HG02970 (cell line): ENCODE results near the gene NCK1.

ENCODE experiments used
- ATAC-seq: cut with Tn5 transposase; IDR thresholded peaks from one replicate; pipeline ENCODE4 v1.9.1; 2021; ENCODE audit warnings: mild to moderate bottlenecking, moderate library complexity, moderate number of reproducible peaks; ENCODE audit not compliant: unreplicated experiment, low FRiP score

NCK1 gene

GRCh38 chr3:136904746-136905145, 42.7 kb downstream of the NCK1 start:
- no peak for ATAC-seq

- ATAC-seq = no peak
Measured at GRCh38 chr3:136905549-136905948, 43.5 kb downstream of the NCK1 start.

GRCh38 chr3:136906725-136907124, 44.7 kb downstream of the NCK1 start:
- ATAC-seq = no peak

GRCh38 chr3:136908297-136908696, 46.3 kb downstream of the NCK1 start:
- no peak for ATAC-seq

GRCh38 chr3:136909187-136909586, 47.2 kb downstream of the NCK1 start:
- ATAC-seq = no peak

GRCh38 chr3:136910697-136911096, 48.7 kb downstream of the NCK1 start:
- no peak for ATAC-seq

- ATAC-seq = no peak
Measured at GRCh38 chr3:136913168-136913567, 51.2 kb downstream of the NCK1 start.

- no peak for ATAC-seq
Measured at GRCh38 chr3:136914739-136915138, 52.7 kb downstream of the NCK1 start.

- ATAC-seq = no peak
Measured at GRCh38 chr3:136916223-136916622, 54.2 kb downstream of the NCK1 start.

- ATAC-seq = no peak
Measured at GRCh38 chr3:136919799-136920580, 58.0 kb downstream of the NCK1 start.

GRCh38 chr3:136920904-136921611, 59.0 kb downstream of the NCK1 start:
- ATAC-seq = no peak

GRCh38 chr3:136925425-136926190, 63.6 kb downstream of the NCK1 start:
- no peak for ATAC-seq

- no peak for ATAC-seq
Measured at GRCh38 chr3:136928240-136928639, 66.2 kb downstream of the NCK1 start.

- no peak for ATAC-seq
Measured at GRCh38 chr3:136929977-136930670, 68.1 kb downstream of the NCK1 start.

- no peak for ATAC-seq
Measured at GRCh38 chr3:136931606-136932005, 69.6 kb downstream of the NCK1 start.

- no peak for ATAC-seq
Measured at GRCh38 chr3:136932523-136932922, 70.5 kb downstream of the NCK1 start.

GRCh38 chr3:136932978-136933772, 71.2 kb downstream of the NCK1 start:
- no peak for ATAC-seq

- no peak for ATAC-seq
Measured at GRCh38 chr3:136937175-136937574, 75.2 kb downstream of the NCK1 start.

GRCh38 chr3:136937851-136938250, 75.8 kb downstream of the NCK1 start:
- no peak for ATAC-seq

- no peak for ATAC-seq
Measured at GRCh38 chr3:136938334-136938733, 76.3 kb downstream of the NCK1 start.
